NCI-H82 treated with DMSO at 0.1 percent for 48 hours (cell line): ENCODE results near the gene NCAPD2.

ENCODE experiments used
- DNase-seq: peaks from one replicate; lab custom pipeline; 2025; ENCODE audit not compliant: unreplicated experiment; lab: John Stamatoyannopoulos, UW

Gene NCAPD2

DNA sequence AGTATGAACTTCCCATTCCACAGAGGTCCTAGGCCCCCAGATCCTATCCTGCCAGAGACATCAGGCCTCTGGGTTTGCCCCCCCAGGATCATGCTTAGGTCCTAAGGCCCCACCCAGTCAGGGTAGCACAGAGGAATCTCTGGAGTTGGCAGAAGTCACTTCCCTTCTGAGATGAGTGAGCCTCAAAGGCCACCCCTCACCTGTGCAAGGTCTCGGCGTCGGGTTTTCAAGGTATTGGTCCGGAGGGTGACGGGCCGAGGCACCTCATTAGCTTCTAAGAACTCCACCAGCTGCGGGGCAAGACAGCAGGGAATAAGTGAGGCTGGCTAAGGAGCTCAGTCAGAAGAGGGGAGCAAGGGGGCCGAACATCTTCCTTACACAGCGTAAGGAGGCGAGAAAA lies 69.0 kb downstream of the NCAPD2 start:
- no peak for DNase-seq

DNA sequence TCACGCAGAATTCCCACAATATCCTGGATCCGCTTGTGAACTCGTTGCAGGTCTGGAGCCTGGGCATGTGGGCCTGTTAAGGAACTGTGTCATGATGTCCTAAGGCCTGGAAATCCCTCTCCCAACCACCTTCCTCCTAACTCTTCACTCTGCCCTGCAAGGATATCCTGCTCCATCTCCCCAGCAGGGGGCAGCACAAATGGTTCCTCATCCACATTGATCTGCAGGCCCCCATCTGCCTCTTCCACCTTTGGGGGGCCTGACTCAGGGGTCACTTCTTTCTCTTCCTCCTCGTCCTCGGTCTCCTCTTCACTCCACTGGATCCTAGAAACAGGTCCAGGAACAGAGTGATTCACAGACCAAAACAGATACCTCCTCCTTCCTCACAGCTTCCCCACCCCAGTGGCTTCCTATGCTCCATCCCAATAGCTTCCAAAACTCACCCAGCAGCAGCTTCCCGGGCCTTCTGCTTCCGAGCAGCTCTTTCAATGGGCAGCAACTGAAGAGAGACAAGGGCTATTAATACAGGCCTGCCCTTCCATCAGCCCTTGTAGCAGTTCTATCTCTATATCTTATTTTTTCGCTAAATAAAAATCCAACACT lies 69.6 kb downstream of the NCAPD2 start:
- DNase-seq = peak; percentile 6

DNA sequence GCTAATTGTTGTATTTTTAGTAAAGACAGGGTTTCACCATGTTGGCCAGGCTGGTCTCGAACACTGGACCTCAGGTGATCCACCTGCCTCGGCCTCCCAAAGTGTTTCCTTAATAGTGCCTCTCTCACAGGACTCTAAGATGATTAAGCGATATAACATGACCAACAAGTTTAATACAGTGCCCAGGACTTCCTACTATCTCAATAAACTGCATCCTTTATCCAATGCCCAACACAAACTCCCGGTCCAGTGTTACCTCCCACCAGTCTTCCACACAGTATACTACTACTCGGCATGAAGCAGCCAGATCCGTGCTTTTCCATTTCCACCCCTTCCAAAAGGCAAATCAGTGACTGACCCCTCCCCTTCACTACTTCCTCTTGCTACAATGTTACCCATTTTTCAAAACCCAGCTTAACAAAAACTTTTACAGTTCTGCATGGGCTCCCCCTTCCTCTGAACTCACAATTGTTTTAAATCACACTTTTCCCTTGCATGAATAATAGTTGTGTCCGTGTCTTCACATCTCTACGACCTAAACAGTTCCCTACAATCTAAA lies 73.3 kb downstream of the NCAPD2 start:
- no peak for DNase-seq

DNA sequence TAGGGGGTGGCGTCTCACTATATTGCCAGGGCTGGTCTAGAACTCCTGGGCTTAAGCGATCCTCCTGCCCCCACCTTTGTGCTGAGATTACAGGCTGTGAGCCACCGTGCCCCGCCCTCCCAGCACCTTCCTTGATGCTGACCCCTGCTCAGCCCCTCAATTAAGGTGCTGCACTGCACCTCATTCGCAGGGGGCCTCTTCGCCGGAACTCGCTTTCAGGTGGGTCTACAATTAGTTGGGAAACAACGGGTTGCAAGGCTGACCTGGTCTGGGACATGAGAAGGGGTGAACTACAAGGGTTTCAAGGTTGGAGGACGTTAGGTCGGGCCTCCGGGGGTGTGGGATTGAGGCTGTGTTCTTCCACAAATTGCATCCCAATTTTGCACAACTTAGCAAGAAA lies 75.4 kb downstream of the NCAPD2 start:
- no peak for DNase-seq

DNA sequence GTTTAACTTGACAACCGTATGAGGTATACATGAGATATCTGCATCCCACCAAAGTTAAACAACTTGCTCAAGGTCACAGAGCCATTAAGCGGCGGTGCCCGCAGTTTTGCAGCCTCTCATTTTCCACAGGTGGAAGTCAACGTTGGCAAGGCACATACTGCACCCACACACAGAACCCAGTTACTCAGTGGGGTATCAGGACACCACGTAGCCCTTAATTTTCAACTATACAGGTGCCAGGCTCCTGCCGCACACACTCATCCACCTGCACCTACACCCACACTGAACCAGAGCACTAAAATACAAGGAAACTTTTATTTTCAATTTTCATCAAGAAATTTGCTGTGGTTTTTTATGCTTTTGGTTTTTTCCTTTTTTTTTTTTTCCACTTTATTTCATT lies 75.9 kb downstream of the NCAPD2 start:
- DNase-seq = no peak

DNA sequence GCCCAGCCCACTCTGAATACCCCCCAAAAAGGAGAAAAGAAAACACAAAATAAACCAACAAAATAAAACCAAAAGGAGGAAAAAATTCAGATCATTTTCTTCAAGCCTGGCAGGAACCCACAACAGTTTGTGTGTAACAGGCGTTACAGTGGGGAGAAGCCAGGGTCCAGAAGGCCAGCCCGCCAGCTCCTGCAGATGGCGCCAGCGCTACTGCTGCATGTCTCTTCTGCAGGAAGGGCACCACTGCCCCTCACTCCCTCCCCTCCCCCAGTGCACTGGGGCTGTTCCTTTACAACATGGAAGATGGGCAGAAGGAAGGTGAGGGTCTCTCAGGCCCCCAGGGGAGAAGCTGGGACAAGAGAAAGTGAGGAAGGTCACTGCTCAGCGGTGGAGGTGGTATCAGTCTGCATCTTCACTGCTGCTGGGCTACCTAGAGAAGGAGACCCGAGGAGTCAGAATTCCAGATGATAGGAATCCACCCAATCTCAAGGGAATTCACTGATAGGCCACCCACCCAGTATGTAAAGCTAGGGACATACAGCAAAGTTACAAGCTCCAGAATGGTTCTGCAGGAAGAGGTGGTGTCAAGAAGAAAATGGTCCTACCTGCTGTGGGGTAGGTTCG lies 76.5 kb downstream of the NCAPD2 start:
- DNase-seq = peak; percentile 6

DNA sequence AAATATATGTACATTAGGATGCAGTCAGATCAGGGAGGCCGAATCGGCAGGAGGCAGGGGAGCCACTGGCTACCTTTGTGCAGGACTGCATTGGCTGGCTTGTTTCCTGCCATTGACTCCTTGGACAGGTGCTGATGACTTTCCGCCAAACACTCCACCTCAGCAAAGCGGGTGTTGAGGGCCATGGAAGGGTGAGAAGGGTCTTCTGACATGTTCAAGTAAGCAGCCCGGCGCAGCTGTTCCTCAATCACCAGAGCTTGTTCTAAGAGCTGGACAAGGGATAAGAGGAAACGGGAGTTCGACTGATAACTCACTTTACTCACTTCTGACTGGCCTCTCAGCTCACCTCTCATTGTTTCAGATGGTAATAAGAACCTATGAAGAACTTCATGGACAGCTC lies 79.1 kb downstream of the NCAPD2 start:
- DNase-seq = no peak

DNA sequence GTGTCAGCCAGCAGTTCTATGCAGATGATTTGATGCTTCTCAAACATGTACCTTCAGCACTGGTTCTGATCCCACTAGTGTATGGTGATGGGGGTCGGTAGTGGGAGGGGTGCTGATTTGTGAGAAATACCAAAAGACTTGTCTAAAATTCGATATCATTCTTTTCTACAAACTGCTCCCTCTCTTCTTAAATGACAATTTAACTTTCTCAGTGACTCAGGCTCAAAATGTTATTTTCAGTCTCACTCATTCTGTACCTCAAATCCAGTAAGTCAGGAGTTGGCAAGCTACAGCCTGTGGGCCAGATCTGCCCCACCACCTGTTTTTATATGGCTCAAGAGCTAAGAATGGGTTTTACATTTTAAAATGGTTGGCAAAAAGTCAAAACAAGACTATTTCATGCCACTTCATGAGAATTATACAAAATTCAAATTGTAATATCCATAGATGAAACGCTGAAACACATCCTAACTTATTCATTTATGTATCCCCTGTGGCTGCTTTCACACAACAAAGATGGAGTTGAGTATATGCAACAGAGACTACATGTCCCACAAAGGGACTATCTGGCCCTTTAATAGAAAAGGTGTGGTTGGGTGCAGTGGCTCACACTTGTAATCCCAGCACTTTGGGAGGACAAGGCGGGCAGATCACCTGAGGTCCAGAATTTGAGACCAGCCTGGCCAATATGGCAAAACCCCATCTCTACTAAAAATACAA lies 80.8 kb downstream of the NCAPD2 start:
- no peak for DNase-seq

DNA sequence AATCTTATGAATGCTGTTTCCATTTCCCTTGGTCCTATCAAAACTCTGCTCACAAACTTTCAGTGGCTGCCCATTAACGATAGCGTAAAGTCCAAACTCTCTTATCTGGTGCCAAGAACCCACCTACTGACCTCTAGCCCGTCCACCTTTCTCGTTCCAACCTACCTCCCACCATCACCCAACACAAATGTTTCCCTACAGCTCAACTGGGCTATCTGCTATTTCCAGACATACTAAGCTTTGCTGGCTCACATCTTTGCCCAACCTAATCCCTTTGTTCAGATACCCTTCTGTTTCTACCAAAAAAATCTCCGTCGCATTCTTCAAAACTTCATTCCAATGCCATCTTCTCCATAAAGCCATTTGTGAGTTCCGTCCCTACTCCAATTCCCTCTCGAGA lies 81.7 kb downstream of the NCAPD2 start:
- no peak for DNase-seq
